ENCODE data around the gene ADAMTS9. TPM values are rescaled to one million over a fixed set of nuclear protein-coding genes. Genes with fewer than 3 reads are reported as not detected.

ADAMTS9 gene
- total and polyA plus RNA-seq, 4 donors, result 1.2 to 13.8 (median 7.4) TPM

- H3K27ac ChIP-seq (ENCODE audit: low read depth in 1 of 2, low read length in 2 of 2), result no peak overlapping the region
- no peak overlapping the region for H3K9ac ChIP-seq (ENCODE audit: low read depth in 1 of 2, low read length in 2 of 2)
- no peaks in the 10 kb centered on the region for H3K27me3 ChIP-seq (ENCODE audit: control insufficient read depth in 4 of 4, insufficient read depth in 4 of 4, low read length in 3 of 4)
- no peaks in the 10 kb centered on the region for H3K4me1 ChIP-seq (ENCODE audit: control insufficient read depth in 4 of 4, insufficient read depth in 4 of 4, low read length in 3 of 4)
- no peaks in the 10 kb centered on the region for H3K36me3 ChIP-seq (ENCODE audit: control insufficient read depth in 4 of 4, insufficient read depth in 3 of 4, low read depth in 1 of 4, low read length in 3 of 4)
- 96% methylated on average over 2 of the region's 2 CpGs for WGBS
- TF ChIP-seq RAD21 (IDR thresholded peaks at IDR 0.05) (peak; percentile 59 to 70), EGR1 (IDR thresholded peaks at IDR 0.05; ENCODE audit: low read depth in 2 of 2) (no peak), CTCF (IDR thresholded peaks at IDR 0.05; ENCODE audit: low read depth, low read length, missing input control) (peak; percentile 50)
- no peak for DNase-seq (ENCODE audit: low spot score)
- no peak overlapping the region for H3K4me3 ChIP-seq (ENCODE audit: low read depth in 1 of 3, low read length in 3 of 3)
- H3K9me3 ChIP-seq (ENCODE audit: control insufficient read depth in 4 of 4, low read length in 3 of 4), result no peaks in the 10 kb centered on the region
Measured at GRCh38 chr3:64575211-64575844, 112.5 kb downstream of the ADAMTS9 start.

GRCh38 chr3:64574194-64574593 lies 113.6 kb downstream of the ADAMTS9 start:
- 94% methylated on average over 2 of the region's 2 CpGs for WGBS
- Histone ChIP-seq H3K4me3 (ENCODE audit: low read depth in 1 of 3, low read length in 3 of 3) (no peak overlapping the region), H3K4me1 (ENCODE audit: control insufficient read depth in 4 of 4, insufficient read depth in 4 of 4, low read length in 3 of 4) (no peaks in the 10 kb centered on the region), H3K36me3 (ENCODE audit: control insufficient read depth in 4 of 4, insufficient read depth in 3 of 4, low read depth in 1 of 4, low read length in 3 of 4) (no peaks in the 10 kb centered on the region), H3K9ac (ENCODE audit: low read depth in 1 of 2, low read length in 2 of 2) (no peak overlapping the region), H3K27me3 (ENCODE audit: control insufficient read depth in 4 of 4, insufficient read depth in 4 of 4, low read length in 3 of 4) (no peaks in the 10 kb centered on the region), H3K27ac (ENCODE audit: low read depth in 1 of 2, low read length in 2 of 2) (no peak overlapping the region), H3K9me3 (ENCODE audit: control insufficient read depth in 4 of 4, low read length in 3 of 4) (no peaks in the 10 kb centered on the region)
- TF ChIP-seq NR2F2 (IDR thresholded peaks at IDR 0.05) (no peak), SP1 (IDR thresholded peaks at IDR 0.05) (no peak), MAX (IDR thresholded peaks at IDR 0.05) (no peak), ATF3 (IDR thresholded peaks at IDR 0.05) (no peak), EGR1 (IDR thresholded peaks at IDR 0.05; ENCODE audit: low read depth in 2 of 2) (no peak), ZBTB33 (IDR thresholded peaks at IDR 0.05) (no peak), HNF4G (IDR thresholded peaks at IDR 0.05) (no peak), JUND (IDR thresholded peaks at IDR 0.05) (no peak), FOXA2 (IDR thresholded peaks at IDR 0.05) (no peak), FOXA1 (IDR thresholded peaks at IDR 0.05) (no peak), GABPA (IDR thresholded peaks at IDR 0.05 in 1 of 2, conservative IDR thresholded peaks at IDR 0.05 in 1 of 2) (no peak), TAF1 (conservative IDR thresholded peaks at IDR 0.05) (no peak), RAD21 (IDR thresholded peaks at IDR 0.05) (no peak)
- DNase-seq (ENCODE audit: low spot score), result no peak

GRCh38 chr3:64571982-64572381 lies 115.8 kb downstream of the ADAMTS9 start:
- Histone ChIP-seq H3K9me3 (ENCODE audit: control insufficient read depth in 4 of 4, low read length in 3 of 4) (no peaks in the 10 kb centered on the region), H3K27ac (ENCODE audit: low read depth in 1 of 2, low read length in 2 of 2) (no peak overlapping the region), H3K4me3 (ENCODE audit: low read depth in 1 of 3, low read length in 3 of 3) (no peak overlapping the region), H3K27me3 (ENCODE audit: control insufficient read depth in 4 of 4, insufficient read depth in 4 of 4, low read length in 3 of 4) (no peaks in the 10 kb centered on the region), H3K4me1 (ENCODE audit: control insufficient read depth in 4 of 4, insufficient read depth in 4 of 4, low read length in 3 of 4) (peaks cover 0 to 7% (median 1%) of the 10 kb centered on the region in 4 donors), H3K36me3 (ENCODE audit: control insufficient read depth in 4 of 4, insufficient read depth in 3 of 4, low read depth in 1 of 4, low read length in 3 of 4) (no peaks in the 10 kb centered on the region), H3K9ac (ENCODE audit: low read depth in 1 of 2, low read length in 2 of 2) (no peak overlapping the region)
- TF ChIP-seq NR2F2 (IDR thresholded peaks at IDR 0.05), result no peak
- 94% methylated on average over 1 of the region's 1 CpG for WGBS
- DNase-seq (ENCODE audit: low spot score), result no peak

Data from liver (tissue), 9 donors.